ENCODE data around the gene ATAT1. TPM values are rescaled to one million over a fixed set of nuclear protein-coding genes. Genes with fewer than 3 reads are reported as not detected.
"Not testable (repeated sequence)": the region's sequence is repeated elsewhere in the genome, so short reads cannot be mapped to it uniquely, and the experiment has no call there.

Gene ATAT1
- polyA plus RNA-seq, 1 donor (not counting 4 experiments of a cell fraction or from before 2014, with no cell fraction given), result 5.4 TPM

GRCh38 chr6:30656513-30656912, 29.8 kb downstream of the ATAT1 start:
- Histone ChIP-seq H3K27me3 (ENCODE audit: control insufficient read depth, extremely low read depth, insufficient read depth, low read length) (no peaks in the 10 kb centered on the region), H3K9ac (ENCODE audit: control insufficient read depth, extremely low read depth, insufficient read depth, low read length) (no peak overlapping the region), H3K4me3 (ENCODE audit: control insufficient read depth in 2 of 3, extremely low read depth in 1 of 3, insufficient read depth in 2 of 3, low read depth in 1 of 3, low read length in 3 of 3) (no peak overlapping the region), H4K20me1 (ENCODE audit: control insufficient read depth, extremely low read depth, insufficient read depth, low read length) (no peaks in the 10 kb centered on the region), H3K4me2 (ENCODE audit: control insufficient read depth, extremely low read depth, insufficient read depth, low read depth, low read length) (no peak overlapping the region), H2AFZ (ENCODE audit: control insufficient read depth, low read length) (no peak overlapping the region), H3K27ac (ENCODE audit: control insufficient read depth, insufficient read depth, low read length) (no peak overlapping the region), H3K79me2 (ENCODE audit: control insufficient read depth, insufficient read depth, low read length) (no peaks in the 10 kb centered on the region), H3K36me3 (ENCODE audit: control insufficient read depth in 2 of 2, extremely low read depth in 1 of 2, insufficient read depth in 2 of 2, low read length in 2 of 2) (peaks cover 49 to 58% of the 10 kb centered on the region in 2 experiments), H3K9me1 (ENCODE audit: control insufficient read depth, extremely low read depth, insufficient read depth, low read length) (no peaks in the 10 kb centered on the region), H3K9me3 (ENCODE audit: control insufficient read depth, low read depth, low read length) (no peaks in the 10 kb centered on the region), H3K4me1 (ENCODE audit: control insufficient read depth, extremely low read depth, insufficient read depth, low read length) (no peaks in the 10 kb centered on the region)
- no peak for TF ChIP-seq CTCF (optimal IDR thresholded peaks at IDR 0.05 in 1 of 3, IDR thresholded peaks at IDR 0.05 in 1 of 3, conservative IDR thresholded peaks at IDR 0.05 in 1 of 3; ENCODE audit: extremely low read depth in 1 of 3, insufficient read depth in 2 of 3, low read length in 3 of 3)
- no peak for TF ChIP-seq EZH2 (IDR thresholded peaks at IDR 0.05; ENCODE audit: low read length)
- FAIRE-seq (no peak), DNase-seq (ENCODE audit: low read depth, low spot score) (no peak)
- dilution Hi-C loops (cut with MboI; ENCODE audit: extremely low pct_ligation_motif_present, low sequenced_read_pairs), result no loop called here

- no peaks in the 10 kb centered on the region for H3K79me2 ChIP-seq (ENCODE audit: control insufficient read depth, insufficient read depth, low read length)
- no peak overlapping the region for H3K4me2 ChIP-seq (ENCODE audit: control insufficient read depth, extremely low read depth, insufficient read depth, low read depth, low read length)
- H3K4me3 ChIP-seq (ENCODE audit: control insufficient read depth in 2 of 3, extremely low read depth in 1 of 3, insufficient read depth in 2 of 3, low read depth in 1 of 3, low read length in 3 of 3), result no peak overlapping the region
- H3K36me3 ChIP-seq (ENCODE audit: control insufficient read depth in 2 of 2, extremely low read depth in 1 of 2, insufficient read depth in 2 of 2, low read length in 2 of 2), result peaks cover 57 to 66% of the 10 kb centered on the region in 2 experiments
- H3K9ac ChIP-seq (ENCODE audit: control insufficient read depth, extremely low read depth, insufficient read depth, low read length), result no peak overlapping the region
- no peaks in the 10 kb centered on the region for H4K20me1 ChIP-seq (ENCODE audit: control insufficient read depth, extremely low read depth, insufficient read depth, low read length)
- FAIRE-seq (no peak), DNase-seq (ENCODE audit: low read depth, low spot score) (no peak)
- no peak overlapping the region for H3K27ac ChIP-seq (ENCODE audit: control insufficient read depth, insufficient read depth, low read length)
- no peak overlapping the region for H2AFZ ChIP-seq (ENCODE audit: control insufficient read depth, low read length)
- no peaks in the 10 kb centered on the region for H3K9me3 ChIP-seq (ENCODE audit: control insufficient read depth, low read depth, low read length)
- H3K27me3 ChIP-seq (ENCODE audit: control insufficient read depth, extremely low read depth, insufficient read depth, low read length), result no peaks in the 10 kb centered on the region
- dilution Hi-C loops (cut with MboI; ENCODE audit: extremely low pct_ligation_motif_present, low sequenced_read_pairs), result no loop called here
- no peaks in the 10 kb centered on the region for H3K9me1 ChIP-seq (ENCODE audit: control insufficient read depth, extremely low read depth, insufficient read depth, low read length)
- no peaks in the 10 kb centered on the region for H3K4me1 ChIP-seq (ENCODE audit: control insufficient read depth, extremely low read depth, insufficient read depth, low read length)
- TF ChIP-seq EZH2 (IDR thresholded peaks at IDR 0.05; ENCODE audit: low read length), result no peak
These were observed 30.8 kb downstream of the ATAT1 start for GRCh38 chr6:30657454-30657853.

GRCh38 chr6:30657922-30658321, 31.2 kb downstream of the ATAT1 start:
- FAIRE-seq; DNase-seq (ENCODE audit: low read depth, low spot score); H3K9ac ChIP-seq (ENCODE audit: control insufficient read depth, extremely low read depth, insufficient read depth, low read length); dilution Hi-C loops (cut with MboI; ENCODE audit: extremely low pct_ligation_motif_present, low sequenced_read_pairs); H3K9me1 ChIP-seq (ENCODE audit: control insufficient read depth, extremely low read depth, insufficient read depth, low read length); H4K20me1 ChIP-seq (ENCODE audit: control insufficient read depth, extremely low read depth, insufficient read depth, low read length); H3K27ac ChIP-seq (ENCODE audit: control insufficient read depth, insufficient read depth, low read length); H3K9me3 ChIP-seq (ENCODE audit: control insufficient read depth, low read depth, low read length); H3K27me3 ChIP-seq (ENCODE audit: control insufficient read depth, extremely low read depth, insufficient read depth, low read length); H2AFZ ChIP-seq (ENCODE audit: control insufficient read depth, low read length); H3K4me2 ChIP-seq (ENCODE audit: control insufficient read depth, extremely low read depth, insufficient read depth, low read depth, low read length); H3K4me3 ChIP-seq (ENCODE audit: control insufficient read depth in 2 of 3, extremely low read depth in 1 of 3, insufficient read depth in 2 of 3, low read depth in 1 of 3, low read length in 3 of 3); H3K4me1 ChIP-seq (ENCODE audit: control insufficient read depth, extremely low read depth, insufficient read depth, low read length); H3K79me2 ChIP-seq (ENCODE audit: control insufficient read depth, insufficient read depth, low read length): not testable (repeated sequence)
- peaks cover 58 to 70% of the 10 kb centered on the region in 2 experiments for H3K36me3 ChIP-seq (ENCODE audit: control insufficient read depth in 2 of 2, extremely low read depth in 1 of 2, insufficient read depth in 2 of 2, low read length in 2 of 2)
